ENCODE data around the gene FHOD1. TPM values are rescaled to one million over a fixed set of nuclear protein-coding genes. Genes with fewer than 3 reads are reported as not detected.

Gene FHOD1
- total and polyA plus RNA-seq, 9 of the 15 experiments (the other 6 are each of a cell fraction or from before 2014, with no cell fraction given), result 18.7 to 126 (median 32.3) TPM

GRCh38 chr16:67226804-67227566 lies 20.3 kb downstream of the FHOD1 start, which contains the start of gene TMEM208 (continued):
- TF ChIP-seq SIRT6 (IDR thresholded peaks at IDR 0.05; ENCODE audit: low read depth, low read length) (no peak), TCFL5 (CRISPR knock-in tag; conservative IDR thresholded peaks at IDR 0.05) (no peak), ZNF282 (CRISPR knock-in tag; IDR thresholded peaks at IDR 0.05) (no peak), MAFG (tag; conservative IDR thresholded peaks at IDR 0.05) (no peak), ZSCAN29 (IDR thresholded peaks at IDR 0.05) (no peak), ZC3H8 (IDR thresholded peaks at IDR 0.05) (no peak), NR2C2 (CRISPR knock-in tag; IDR thresholded peaks at IDR 0.05) (peak; percentile 76), NR2C2 (tag; IDR thresholded peaks at IDR 0.05) (peak; percentile 85), DEAF1 (CRISPR knock-in tag; IDR thresholded peaks at IDR 0.05) (no peak), ZBTB5 (IDR thresholded peaks at IDR 0.05) (no peak), BRCA1 (IDR thresholded peaks at IDR 0.05) (no peak), BRCA1 (CRISPR knock-in tag; IDR thresholded peaks at IDR 0.05) (no peak), MCM5 (IDR thresholded peaks at IDR 0.05; ENCODE audit: low read depth) (no peak), ZNF263 (CRISPR knock-in tag; IDR thresholded peaks at IDR 0.05; ENCODE audit: borderline replicate concordance) (no peak; the same call in 1 of the 2 replicates), CTCFL (IDR thresholded peaks at IDR 0.05; ENCODE audit: borderline replicate concordance, insufficient read depth, low read depth, low read length, poor library complexity, severe bottlenecking) (peak; percentile 44), ZNF3 (CRISPR knock-in tag; IDR thresholded peaks at IDR 0.05) (no peak), EHMT2 (IDR thresholded peaks at IDR 0.05) (no peak)
- TF ChIP-seq, protein P1, sequence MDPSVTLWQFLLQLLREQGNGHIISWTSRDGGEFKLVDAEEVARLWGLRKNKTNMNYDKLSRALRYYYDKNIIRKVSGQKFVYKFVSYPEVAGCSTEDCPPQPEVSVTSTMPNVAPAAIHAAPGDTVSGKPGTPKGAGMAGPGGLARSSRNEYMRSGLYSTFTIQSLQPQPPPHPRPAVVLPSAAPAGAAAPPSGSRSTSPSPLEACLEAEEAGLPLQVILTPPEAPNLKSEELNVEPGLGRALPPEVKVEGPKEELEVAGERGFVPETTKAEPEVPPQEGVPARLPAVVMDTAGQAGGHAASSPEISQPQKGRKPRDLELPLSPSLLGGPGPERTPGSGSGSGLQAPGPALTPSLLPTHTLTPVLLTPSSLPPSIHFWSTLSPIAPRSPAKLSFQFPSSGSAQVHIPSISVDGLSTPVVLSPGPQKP (CRISPR knock-in tag; IDR thresholded peaks at IDR 0.05), result no peak
- TF ChIP-seq, protein P2, sequence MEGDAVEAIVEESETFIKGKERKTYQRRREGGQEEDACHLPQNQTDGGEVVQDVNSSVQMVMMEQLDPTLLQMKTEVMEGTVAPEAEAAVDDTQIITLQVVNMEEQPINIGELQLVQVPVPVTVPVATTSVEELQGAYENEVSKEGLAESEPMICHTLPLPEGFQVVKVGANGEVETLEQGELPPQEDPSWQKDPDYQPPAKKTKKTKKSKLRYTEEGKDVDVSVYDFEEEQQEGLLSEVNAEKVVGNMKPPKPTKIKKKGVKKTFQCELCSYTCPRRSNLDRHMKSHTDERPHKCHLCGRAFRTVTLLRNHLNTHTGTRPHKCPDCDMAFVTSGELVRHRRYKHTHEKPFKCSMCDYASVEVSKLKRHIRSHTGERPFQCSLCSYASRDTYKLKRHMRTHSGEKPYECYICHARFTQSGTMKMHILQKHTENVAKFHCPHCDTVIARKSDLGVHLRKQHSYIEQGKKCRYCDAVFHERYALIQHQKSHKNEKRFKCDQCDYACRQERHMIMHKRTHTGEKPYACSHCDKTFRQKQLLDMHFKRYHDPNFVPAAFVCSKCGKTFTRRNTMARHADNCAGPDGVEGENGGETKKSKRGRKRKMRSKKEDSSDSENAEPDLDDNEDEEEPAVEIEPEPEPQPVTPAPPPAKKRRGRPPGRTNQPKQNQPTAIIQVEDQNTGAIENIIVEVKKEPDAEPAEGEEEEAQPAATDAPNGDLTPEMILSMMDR (IDR thresholded peaks at IDR 0.05 in 2 of 3, conservative IDR thresholded peaks at IDR 0.05 in 1 of 3; ENCODE audit: insufficient read depth in 2 of 3, low read depth in 1 of 3, low read length in 3 of 3), result peak in 2 of 3 experiments; percentile 27 to 28; a peak in 4 of 6 replicates

Data from K562 (cell line).